Measurements from ENCODE around the gene CXorf65.

Gene CXorf65

DNA sequence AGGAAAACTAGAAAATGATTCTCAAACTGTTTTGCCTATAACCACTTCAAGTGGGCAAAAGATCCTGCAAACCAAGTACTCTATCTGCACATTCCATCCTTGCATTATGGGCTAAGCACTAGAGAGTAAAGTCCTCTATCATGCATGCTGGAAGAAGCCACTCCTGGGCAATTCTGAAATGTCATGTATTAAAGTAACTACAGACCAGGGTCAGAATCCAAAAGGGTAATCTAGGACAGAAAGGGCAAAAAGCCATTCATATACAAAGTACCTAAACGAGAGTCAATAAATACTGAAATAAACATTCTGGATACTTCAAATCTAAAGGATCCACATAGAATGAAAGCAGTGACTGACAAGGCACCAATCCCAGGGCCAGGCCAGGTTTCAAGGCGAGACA is 39.5 kb downstream of the CXorf65 start:
- no peak for DNase-seq (ENCODE audit: low spot score)

DNA sequence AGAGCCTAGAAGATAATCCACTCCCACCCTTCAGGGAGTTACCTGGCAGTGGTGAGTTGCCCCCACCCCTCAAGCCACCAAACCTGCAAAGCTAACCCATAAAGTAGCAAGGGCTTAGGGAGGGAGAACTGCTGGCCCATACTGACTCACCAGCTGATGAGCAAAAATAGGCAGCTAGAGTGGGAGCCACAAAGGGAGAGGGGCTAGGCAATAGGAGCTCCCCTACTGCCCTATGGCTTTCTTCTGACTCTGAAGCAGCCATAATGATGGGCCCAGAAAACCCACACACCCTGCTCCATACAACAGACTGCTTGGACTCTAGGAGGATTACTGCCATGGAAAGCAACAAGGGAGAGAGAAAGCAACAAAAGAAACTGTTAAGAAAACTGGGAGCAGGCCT is 46.4 kb downstream of the CXorf65 start:
- DNase-seq (ENCODE audit: low spot score): no peak

- no peak for DNase-seq (ENCODE audit: low spot score)
Observed at GRCh38 chrX:71057848-71058530, 48.6 kb downstream of the CXorf65 start.

GRCh38 chrX:71056867-71057266 is 49.7 kb downstream of the CXorf65 start:
- no peak for DNase-seq (ENCODE audit: low spot score)

All from CD4-positive, alpha-beta T cell treated with Interleukin-6 at 100 ng/mL for 8 hours (primary cell).